ENCODE results near the gene TMEM51.

GRCh38 chr1:15152318-15153183 lies 996 bp upstream of the TMEM51 start:
- TF ChIP-seq, protein P1, sequence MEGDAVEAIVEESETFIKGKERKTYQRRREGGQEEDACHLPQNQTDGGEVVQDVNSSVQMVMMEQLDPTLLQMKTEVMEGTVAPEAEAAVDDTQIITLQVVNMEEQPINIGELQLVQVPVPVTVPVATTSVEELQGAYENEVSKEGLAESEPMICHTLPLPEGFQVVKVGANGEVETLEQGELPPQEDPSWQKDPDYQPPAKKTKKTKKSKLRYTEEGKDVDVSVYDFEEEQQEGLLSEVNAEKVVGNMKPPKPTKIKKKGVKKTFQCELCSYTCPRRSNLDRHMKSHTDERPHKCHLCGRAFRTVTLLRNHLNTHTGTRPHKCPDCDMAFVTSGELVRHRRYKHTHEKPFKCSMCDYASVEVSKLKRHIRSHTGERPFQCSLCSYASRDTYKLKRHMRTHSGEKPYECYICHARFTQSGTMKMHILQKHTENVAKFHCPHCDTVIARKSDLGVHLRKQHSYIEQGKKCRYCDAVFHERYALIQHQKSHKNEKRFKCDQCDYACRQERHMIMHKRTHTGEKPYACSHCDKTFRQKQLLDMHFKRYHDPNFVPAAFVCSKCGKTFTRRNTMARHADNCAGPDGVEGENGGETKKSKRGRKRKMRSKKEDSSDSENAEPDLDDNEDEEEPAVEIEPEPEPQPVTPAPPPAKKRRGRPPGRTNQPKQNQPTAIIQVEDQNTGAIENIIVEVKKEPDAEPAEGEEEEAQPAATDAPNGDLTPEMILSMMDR (IDR thresholded peaks at IDR 0.05; ENCODE audit: low read depth, low read length, poor library complexity, severe bottlenecking), result no peak
- TF ChIP-seq EZH2phosphoT487 (IDR thresholded peaks at IDR 0.05; ENCODE audit: borderline replicate concordance, low read length), result no peak

Data from DOHH2 (cell line).